Fibroblast of lung (primary cell): ENCODE results near the gene EIF2D. TPM values are rescaled to one million over a fixed set of nuclear protein-coding genes. Genes with fewer than 3 reads are reported as not detected.

Source experiments
- DNase-seq, 2 donors: peaks; one replicate each; pipeline versions ENCODE4 v3.0.0 to v3.0.0-alpha.2; 2010; ENCODE audit warnings: low read depth in 2 of 2
- H2AFZ ChIP-seq: 2 replicates; pipeline ENCODE4 v1.5.1; 2012; ENCODE audit warnings: low read length, control low read depth, inconsistent platforms
- H3K27ac ChIP-seq: 2 replicates; pipeline ENCODE4 v1.5.1; 2011; ENCODE audit warnings: low read length, control low read depth; ENCODE audit not compliant: insufficient read depth
- H3K27me3 ChIP-seq: 2 replicates; pipeline ENCODE4 v1.5.1; 2011; ENCODE audit warnings: mild to moderate bottlenecking, low read length; ENCODE audit not compliant: control insufficient read depth, insufficient read depth
- H3K36me3 ChIP-seq: 2 replicates; pipeline ENCODE4 v1.5.1; 2011; ENCODE audit warnings: low read length; ENCODE audit not compliant: control insufficient read depth, insufficient read depth
- H3K4me1 ChIP-seq: 2 replicates; pipeline ENCODE4 v1.5.1; 2011; ENCODE audit warnings: low read length; ENCODE audit not compliant: control insufficient read depth, insufficient read depth; ENCODE audit errors: extremely low read depth
- H3K4me2 ChIP-seq: 2 replicates; pipeline ENCODE4 v1.5.1; 2011; ENCODE audit warnings: low read length, control low read depth; ENCODE audit not compliant: insufficient read depth; ENCODE audit errors: extremely low read depth
- H3K4me3 ChIP-seq, 4 experiments: fragments of 200-600 bp in 1 of 4; sonication (generic) in 1 of 4; replicated peaks in 1 of 4; 2 replicates each; pipeline ENCODE4 v1.5.1; 2011 to 2016; ENCODE audit warnings: low read length in 4 of 4, low read depth in 3 of 4, mild to moderate bottlenecking in 3 of 4, control low read depth in 2 of 4, inconsistent platforms in 1 of 4, mixed read lengths in 1 of 4; ENCODE audit not compliant: insufficient read depth in 1 of 4; ENCODE audit errors: control extremely low read depth in 1 of 4
- H3K79me2 ChIP-seq: 2 replicates; pipeline ENCODE4 v1.5.1; 2012; ENCODE audit warnings: mild to moderate bottlenecking, low read length, inconsistent platforms; ENCODE audit not compliant: control insufficient read depth, insufficient read depth
- H3K9ac ChIP-seq: 2 replicates; pipeline ENCODE4 v1.5.1; 2011; ENCODE audit warnings: mild to moderate bottlenecking, low read length, control low read depth; ENCODE audit not compliant: insufficient read depth
- H3K9me3 ChIP-seq: 2 replicates; pipeline ENCODE4 v1.5.1; 2012; ENCODE audit warnings: low read depth, low read length; ENCODE audit not compliant: control insufficient read depth, insufficient read depth
- H4K20me1 ChIP-seq: 2 replicates; pipeline ENCODE4 v1.5.1; 2011; ENCODE audit warnings: low read length; ENCODE audit not compliant: control insufficient read depth, insufficient read depth; ENCODE audit errors: extremely low read depth
- CTCF ChIP-seq, 2 donors: IDR thresholded peaks in 1 of 2; conservative IDR thresholded peaks in 1 of 2; 1 replicate in 1 of 2; 2 replicates in 1 of 2; pipeline ENCODE4 v1.5.1; 2011 to 2012; ENCODE audit warnings: low read length in 2 of 2, control low read depth in 1 of 2, inconsistent platforms in 1 of 2, low read depth in 1 of 2, mild to moderate bottlenecking in 1 of 2
- EZH2 ChIP-seq: IDR thresholded peaks from 2 replicates; pipeline ENCODE4 v1.5.1; 2012; ENCODE audit warnings: low read length, control low read depth, mild to moderate bottlenecking; ENCODE audit errors: missing control alignments
- polyA plus RNA-seq, 2 donors: library from polyadenylated mRNA; depleted of rRNA in 1 of 2; stranded (reverse) in 1 of 2; unstranded in 1 of 2; fragments of >200 nt; gene quantifications; 2 replicates each; pipeline ENCODE4 v1.2.1, GENCODE V29; 2011 to 2012; ENCODE audit warnings: missing spikeins in 1 of 2
- total RNA-seq: library from RNA; depleted of rRNA; stranded (reverse); fragments of >200 nt; gene quantifications from 2 replicates; pipeline ENCODE4 v1.2.1, GENCODE V29; 2014

The EIF2D gene
- total and polyA plus RNA-seq, 2 donors (not counting 1 experiment from before 2014, with no cell fraction given) = 53.0 to 59.8 TPM

DNA sequence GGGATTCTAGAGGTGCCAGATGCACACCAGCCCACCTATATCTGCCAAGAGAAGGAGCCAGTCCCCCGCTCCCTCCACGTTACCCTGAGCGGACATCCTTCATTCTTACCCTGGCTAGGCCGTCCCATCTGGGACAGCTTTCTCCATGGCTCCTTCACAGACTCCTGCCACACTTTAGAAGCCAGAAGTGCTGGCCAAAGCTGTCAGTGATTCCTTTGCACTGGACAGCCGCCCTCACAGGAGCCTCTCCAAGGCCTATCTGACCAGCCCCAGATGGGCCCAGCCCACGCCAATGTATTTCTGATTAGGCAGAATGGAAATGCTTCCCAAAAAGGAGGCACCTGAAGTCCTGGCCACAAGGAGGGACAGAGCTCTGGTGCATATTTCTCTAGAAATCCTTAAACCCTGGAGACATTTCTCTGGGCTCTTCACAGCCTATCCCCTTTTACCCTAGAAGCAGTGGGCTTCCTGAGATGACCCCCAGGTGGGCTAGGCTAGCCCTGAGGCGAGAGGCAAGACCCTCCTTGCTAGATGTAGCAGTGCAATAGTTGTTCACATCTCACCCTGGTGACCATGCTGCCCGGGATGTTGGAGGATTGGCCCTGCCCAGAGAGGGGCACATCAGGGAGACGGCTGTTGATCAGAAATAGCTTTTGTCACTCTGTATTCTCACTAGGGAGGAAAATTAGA lies 60.8 kb downstream of the EIF2D start:
- Histone ChIP-seq H3K79me2 (no peaks in the 10 kb centered on the region), H2AFZ (no peak overlapping the region), H3K4me1 (no peaks in the 10 kb centered on the region), H3K36me3 (no peaks in the 10 kb centered on the region), H3K9me3 (no peaks in the 10 kb centered on the region), H3K4me3 (no peak overlapping the region), H4K20me1 (peaks cover 2% of the 10 kb centered on the region), H3K27ac (no peak overlapping the region), H3K9ac (no peak overlapping the region), H3K27me3 (peaks cover 12% of the 10 kb centered on the region), H3K4me2 (no peak overlapping the region)
- TF ChIP-seq CTCF (conservative IDR thresholded peaks at IDR 0.05 in 1 of 2, IDR thresholded peaks at IDR 0.05 in 1 of 2; ENCODE audit: low read depth in 1 of 2, low read length in 2 of 2) = no peak
- TF ChIP-seq EZH2 = no peak
- no peak for DNase-seq

DNA sequence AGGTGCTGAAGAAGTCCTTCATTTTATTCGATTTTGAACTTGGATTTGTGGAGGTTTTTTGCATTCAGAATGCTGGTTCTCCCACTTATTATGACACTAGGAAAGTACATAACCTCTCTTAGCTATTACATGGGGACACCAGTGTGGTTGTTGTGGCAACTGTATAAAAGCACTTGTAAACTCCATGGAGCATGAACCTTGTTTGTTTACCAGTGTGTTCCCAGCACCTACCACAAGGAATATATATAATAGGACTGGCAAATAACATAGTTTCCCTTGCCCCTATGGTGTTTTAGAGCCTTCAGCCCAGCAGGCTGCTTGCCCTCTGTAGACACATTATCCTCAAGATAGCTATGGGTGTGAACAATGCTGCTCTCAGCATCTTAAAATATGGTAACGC lies 61.8 kb downstream of the EIF2D start:
- Histone ChIP-seq H3K4me2 (no peak overlapping the region), H2AFZ (no peak overlapping the region), H3K36me3 (no peaks in the 10 kb centered on the region), H3K9ac (no peak overlapping the region), H3K4me3 (no peak overlapping the region), H3K79me2 (no peaks in the 10 kb centered on the region), H4K20me1 (peaks cover 2% of the 10 kb centered on the region), H3K4me1 (no peaks in the 10 kb centered on the region), H3K27ac (no peak overlapping the region), H3K9me3 (no peaks in the 10 kb centered on the region), H3K27me3 (peaks cover 12% of the 10 kb centered on the region)
- TF ChIP-seq EZH2 (no peak), CTCF (conservative IDR thresholded peaks at IDR 0.05 in 1 of 2, IDR thresholded peaks at IDR 0.05 in 1 of 2; ENCODE audit: low read depth in 1 of 2, low read length in 2 of 2) (no peak)
- no peak for DNase-seq

DNA sequence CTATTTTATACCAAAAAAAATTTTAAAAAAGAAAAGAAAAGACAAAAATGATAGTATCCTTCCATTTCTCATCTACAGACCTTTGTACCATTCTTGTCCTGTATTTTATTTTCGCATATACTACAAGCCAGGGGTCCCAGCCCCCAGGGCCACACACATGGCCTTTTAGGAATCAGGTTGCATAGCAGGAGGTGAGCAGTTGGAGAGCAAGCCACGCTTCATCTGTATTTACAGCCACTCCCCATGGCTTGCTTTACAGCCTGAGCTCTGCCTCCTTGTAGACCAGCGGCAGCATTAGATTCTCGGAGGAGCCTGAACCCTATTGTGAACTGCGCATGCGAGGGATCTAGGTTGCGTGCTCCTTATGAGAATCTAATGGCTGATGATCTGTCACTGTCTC lies 65.2 kb downstream of the EIF2D start:
- no peak for DNase-seq
- H4K20me1 ChIP-seq = no peaks in the 10 kb centered on the region
- H3K27me3 ChIP-seq = peaks cover 5% of the 10 kb centered on the region
- TF ChIP-seq CTCF (conservative IDR thresholded peaks at IDR 0.05 in 1 of 2, IDR thresholded peaks at IDR 0.05 in 1 of 2; ENCODE audit: low read depth in 1 of 2, low read length in 2 of 2) (no peak), EZH2 (no peak)
- H2AFZ ChIP-seq = no peak overlapping the region
- H3K36me3 ChIP-seq = no peaks in the 10 kb centered on the region
- H3K27ac ChIP-seq = no peak overlapping the region
- H3K9me3 ChIP-seq = no peaks in the 10 kb centered on the region
- no peak overlapping the region for H3K4me2 ChIP-seq
- no peak overlapping the region for H3K9ac ChIP-seq
- no peaks in the 10 kb centered on the region for H3K79me2 ChIP-seq
- no peaks in the 10 kb centered on the region for H3K4me1 ChIP-seq
- H3K4me3 ChIP-seq = no peak overlapping the region
